PFSK-1 (cell line): ENCODE measurements around the gene ZFAND3.

Experiments
- FOXP2 ChIP-seq: optimal IDR thresholded peaks from 2 replicates; pipeline ENCODE3; 2011; ENCODE audit warnings: borderline replicate concordance, control low read depth, inconsistent platforms; ENCODE audit not compliant: insufficient read depth; ENCODE audit errors: extremely low read length, extremely low read depth
- POLR2AphosphoS5 ChIP-seq: IDR thresholded peaks from 2 replicates; pipeline ENCODE4 v1.6.1; 2012; ENCODE audit warnings: low read depth, mild to moderate bottlenecking, control low read depth, low read length, moderate library complexity
- SIN3A ChIP-seq: IDR thresholded peaks from 2 replicates; pipeline ENCODE4 v1.6.1; 2012; ENCODE audit warnings: mild to moderate bottlenecking, low read length, moderate library complexity, borderline replicate concordance; ENCODE audit not compliant: insufficient read depth
- TAF1 ChIP-seq: IDR thresholded peaks from 2 replicates; pipeline ENCODE4 v1.6.1; 2012; ENCODE audit warnings: low read length, control low read depth, borderline replicate concordance; ENCODE audit not compliant: insufficient read depth
- TF ChIP-seq, protein P1 (sequence below), 2 experiments: IDR thresholded peaks; 2 replicates each; pipeline versions ENCODE4 v1.6.1 to v1.8.0; 2011 to 2012; ENCODE audit warnings: low read depth in 2 of 2, low read length in 2 of 2, control low read depth in 1 of 2, inconsistent platforms in 1 of 2, mild to moderate bottlenecking in 1 of 2, moderate library complexity in 1 of 2; ENCODE audit not compliant: insufficient read depth in 1 of 2

DNA sequence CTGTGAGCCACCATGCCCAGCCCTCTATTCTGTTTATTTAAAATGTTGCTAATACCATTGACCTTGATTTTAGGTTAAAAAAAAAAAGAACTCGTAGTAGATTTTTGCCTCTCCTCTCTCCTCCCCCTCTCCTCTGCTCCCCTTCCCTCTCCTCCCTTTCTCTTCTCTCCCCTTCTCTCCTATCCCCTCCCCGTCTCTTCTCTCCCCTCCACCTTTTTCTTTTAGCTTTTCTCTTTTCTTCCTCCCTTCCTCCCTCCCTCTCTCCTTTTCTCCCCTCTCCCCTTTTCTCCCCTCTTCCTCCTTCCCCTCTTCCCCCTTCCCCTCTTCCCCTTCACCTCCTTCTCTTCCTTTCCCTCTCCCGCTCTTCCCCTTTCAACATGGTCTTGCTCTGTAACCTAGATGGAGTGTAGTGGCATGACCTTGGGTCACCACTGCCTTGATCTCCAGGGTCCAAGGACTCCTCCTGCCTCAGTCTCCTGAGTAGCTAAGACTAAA lies 223.8 kb downstream of the ZFAND3 start:
- TF ChIP-seq FOXP2: no peak
- TF ChIP-seq, protein P1, sequence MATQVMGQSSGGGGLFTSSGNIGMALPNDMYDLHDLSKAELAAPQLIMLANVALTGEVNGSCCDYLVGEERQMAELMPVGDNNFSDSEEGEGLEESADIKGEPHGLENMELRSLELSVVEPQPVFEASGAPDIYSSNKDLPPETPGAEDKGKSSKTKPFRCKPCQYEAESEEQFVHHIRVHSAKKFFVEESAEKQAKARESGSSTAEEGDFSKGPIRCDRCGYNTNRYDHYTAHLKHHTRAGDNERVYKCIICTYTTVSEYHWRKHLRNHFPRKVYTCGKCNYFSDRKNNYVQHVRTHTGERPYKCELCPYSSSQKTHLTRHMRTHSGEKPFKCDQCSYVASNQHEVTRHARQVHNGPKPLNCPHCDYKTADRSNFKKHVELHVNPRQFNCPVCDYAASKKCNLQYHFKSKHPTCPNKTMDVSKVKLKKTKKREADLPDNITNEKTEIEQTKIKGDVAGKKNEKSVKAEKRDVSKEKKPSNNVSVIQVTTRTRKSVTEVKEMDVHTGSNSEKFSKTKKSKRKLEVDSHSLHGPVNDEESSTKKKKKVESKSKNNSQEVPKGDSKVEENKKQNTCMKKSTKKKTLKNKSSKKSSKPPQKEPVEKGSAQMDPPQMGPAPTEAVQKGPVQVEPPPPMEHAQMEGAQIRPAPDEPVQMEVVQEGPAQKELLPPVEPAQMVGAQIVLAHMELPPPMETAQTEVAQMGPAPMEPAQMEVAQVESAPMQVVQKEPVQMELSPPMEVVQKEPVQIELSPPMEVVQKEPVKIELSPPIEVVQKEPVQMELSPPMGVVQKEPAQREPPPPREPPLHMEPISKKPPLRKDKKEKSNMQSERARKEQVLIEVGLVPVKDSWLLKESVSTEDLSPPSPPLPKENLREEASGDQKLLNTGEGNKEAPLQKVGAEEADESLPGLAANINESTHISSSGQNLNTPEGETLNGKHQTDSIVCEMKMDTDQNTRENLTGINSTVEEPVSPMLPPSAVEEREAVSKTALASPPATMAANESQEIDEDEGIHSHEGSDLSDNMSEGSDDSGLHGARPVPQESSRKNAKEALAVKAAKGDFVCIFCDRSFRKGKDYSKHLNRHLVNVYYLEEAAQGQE (IDR thresholded peaks at IDR 0.05; ENCODE audit: insufficient read depth in 1 of 2, low read depth in 2 of 2, low read length in 2 of 2): no peak
- no peak for TF ChIP-seq TAF1
- no peak for TF ChIP-seq POLR2AphosphoS5
- no peak for TF ChIP-seq SIN3A
